ENCODE measurements around the gene QPRT.

- TF ChIP-seq CTCF (IDR thresholded peaks at IDR 0.05; ENCODE audit: low read depth, low read length, missing input control) (no peak), ZBTB33 (IDR thresholded peaks at IDR 0.05) (no peak)
Measured at GRCh38 chr16:29665294-29666077, 13.5 kb upstream of the QPRT start.

Data from liver (tissue), 2 donors.